Raji (cell line): Measurements from ENCODE around the gene PLEKHF1.

ENCODE experiments used
- POLR2A ChIP-seq: IDR thresholded peaks from 2 replicates; pipeline ENCODE4 v1.6.1; 2011; ENCODE audit warnings: low read depth, low read length, control low read depth; ENCODE audit not compliant: insufficient read depth

PLEKHF1 gene

GRCh38 chr19:29665215-29665825, at the start of gene PLEKHF1:
Gene PLEKHF1 (plus strand): TSS chr19:29665461. CDS start chr19:29673840, 8,379 bp downstream.
- TF ChIP-seq POLR2A, result peak; percentile 16; the same call in 1 of the 2 replicates

GRCh38 chr19:29615891-29616425, 49.3 kb upstream of the PLEKHF1 start:
- no peak for TF ChIP-seq POLR2A

GRCh38 chr19:29616541-29616940, 48.7 kb upstream of the PLEKHF1 start:
- TF ChIP-seq POLR2A, result no peak

GRCh38 chr19:29617366-29618266, 47.6 kb upstream of the PLEKHF1 start:
- TF ChIP-seq POLR2A, result no peak

GRCh38 chr19:29618434-29618833, 46.8 kb upstream of the PLEKHF1 start:
- no peak for TF ChIP-seq POLR2A

GRCh38 chr19:29618871-29619270, 46.4 kb upstream of the PLEKHF1 start:
- no peak for TF ChIP-seq POLR2A

GRCh38 chr19:29620931-29621351, 44.3 kb upstream of the PLEKHF1 start:
- no peak for TF ChIP-seq POLR2A

- TF ChIP-seq POLR2A, result no peak
These were observed 42.8 kb upstream of the PLEKHF1 start for GRCh38 chr19:29622166-29623070.

GRCh38 chr19:29623726-29624488, 41.4 kb upstream of the PLEKHF1 start:
- TF ChIP-seq POLR2A, result no peak

- TF ChIP-seq POLR2A, result no peak
These were observed 40.6 kb upstream of the PLEKHF1 start for GRCh38 chr19:29624489-29625185.

- no peak for TF ChIP-seq POLR2A
These were observed 40.0 kb upstream of the PLEKHF1 start for GRCh38 chr19:29625186-29625651.

GRCh38 chr19:29626386-29626785, 38.9 kb upstream of the PLEKHF1 start:
- TF ChIP-seq POLR2A, result no peak

GRCh38 chr19:29628661-29629385, 36.4 kb upstream of the PLEKHF1 start:
- no peak for TF ChIP-seq POLR2A
